HG02852 (cell line): ENCODE data around the gene LRRC8A.

Experiments used
- ATAC-seq: cut with Tn5 transposase; IDR thresholded peaks from one replicate; pipeline ENCODE4 v1.9.1; 2021; ENCODE audit warnings: mild to moderate bottlenecking, moderate library complexity; ENCODE audit not compliant: unreplicated experiment

LRRC8A gene

GRCh38 chr9:128899566-128900322 is 17.8 kb downstream of the LRRC8A start:
- ATAC-seq: no peak

- ATAC-seq: no peak
These were observed 19.4 kb downstream of the LRRC8A start for GRCh38 chr9:128901379-128901778.

GRCh38 chr9:128901822-128902221 is 19.9 kb downstream of the LRRC8A start:
- no peak for ATAC-seq

- ATAC-seq: peak; percentile 73
These were observed 20.6 kb downstream of the LRRC8A start for GRCh38 chr9:128902351-128903078.

- ATAC-seq: no peak
These were observed 21.1 kb downstream of the LRRC8A start for GRCh38 chr9:128903079-128903461.

- ATAC-seq: no peak
These were observed 22.1 kb downstream of the LRRC8A start for GRCh38 chr9:128903871-128904620.

- ATAC-seq: no peak
These were observed 24.0 kb downstream of the LRRC8A start for GRCh38 chr9:128905964-128906363.

GRCh38 chr9:128906741-128907140 is 24.8 kb downstream of the LRRC8A start:
- no peak for ATAC-seq

- ATAC-seq: no peak
These were observed 26.4 kb downstream of the LRRC8A start for GRCh38 chr9:128908372-128908771.

GRCh38 chr9:128909859-128910258 is 27.9 kb downstream of the LRRC8A start:
- ATAC-seq: no peak

GRCh38 chr9:128910906-128911305 is 29.0 kb downstream of the LRRC8A start:
- no peak for ATAC-seq

- ATAC-seq: no peak
These were observed 29.6 kb downstream of the LRRC8A start for GRCh38 chr9:128911529-128912035.

GRCh38 chr9:128912270-128912853 is 30.4 kb downstream of the LRRC8A start:
- ATAC-seq: no peak

GRCh38 chr9:128913048-128913900 is 31.3 kb downstream of the LRRC8A start:
- no peak for ATAC-seq

- no peak for ATAC-seq
These were observed 32.3 kb downstream of the LRRC8A start for GRCh38 chr9:128913995-128914772.

GRCh38 chr9:128916204-128916603 is 34.3 kb downstream of the LRRC8A start:
- no peak for ATAC-seq

GRCh38 chr9:128916745-128917144 is 34.8 kb downstream of the LRRC8A start:
- no peak for ATAC-seq

GRCh38 chr9:128917151-128917849 is 35.4 kb downstream of the LRRC8A start:
- ATAC-seq: no peak

GRCh38 chr9:128918921-128919320 is 37.0 kb downstream of the LRRC8A start:
- ATAC-seq: no peak
